Activated naive CD8-positive, alpha-beta T cell (primary cell): Measurements from ENCODE around the gene ARL16.
"Not testable (repeated sequence)": the region's sequence is repeated elsewhere in the genome, so short reads cannot be mapped to it uniquely, and the experiment has no call there.

ENCODE experiments used
- H3K27ac Mint-ChIP-seq: one replicate; pipeline ENCODE4 v1.8.0; 2021; ENCODE audit warnings: mixed read lengths
- H3K27me3 Mint-ChIP-seq: one replicate; pipeline ENCODE4 v1.8.0; 2021; ENCODE audit warnings: mixed read lengths
- H3K36me3 Mint-ChIP-seq: one replicate; pipeline ENCODE4 v1.8.0; 2021; ENCODE audit warnings: mixed read lengths
- H3K4me1 Mint-ChIP-seq: one replicate; pipeline ENCODE4 v1.8.0; 2021; ENCODE audit warnings: low read depth, mixed read lengths
- H3K4me3 Mint-ChIP-seq: one replicate; pipeline ENCODE4 v1.8.0; 2021; ENCODE audit warnings: mild to moderate bottlenecking, mixed read lengths
- H3K9me3 Mint-ChIP-seq: one replicate; pipeline ENCODE4 v1.8.0; 2021; ENCODE audit warnings: low read depth, mixed read lengths

ARL16 gene

DNA sequence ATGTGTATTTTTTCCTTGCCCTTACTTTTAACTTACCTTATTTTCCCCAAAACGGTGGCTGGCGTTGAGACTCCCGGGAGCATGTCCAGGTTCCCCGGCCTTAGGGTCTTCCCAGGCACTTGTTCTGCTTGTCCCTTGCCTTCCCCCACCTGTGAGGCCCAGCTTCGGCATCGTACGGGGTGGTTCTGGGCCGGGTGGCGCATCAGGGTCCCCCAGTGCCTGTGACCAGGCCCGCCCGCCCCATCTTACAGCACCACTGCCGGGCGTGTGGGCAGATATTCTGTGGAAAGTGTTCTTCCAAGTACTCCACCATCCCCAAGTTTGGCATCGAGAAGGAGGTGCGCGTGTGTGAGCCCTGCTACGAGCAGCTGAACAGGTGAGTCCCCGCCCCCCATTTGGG, 7.6 kb upstream of the ARL16 start:
- Mint-ChIP-seq H3K27me3 (no peaks in the 10 kb centered on the region), H3K9me3 (no peaks in the 10 kb centered on the region), H3K36me3 (peaks cover under 1% of the 10 kb centered on the region), H3K4me3 (no peak overlapping the region), H3K27ac (no peak overlapping the region), H3K4me1 (peaks cover 5% of the 10 kb centered on the region)

DNA sequence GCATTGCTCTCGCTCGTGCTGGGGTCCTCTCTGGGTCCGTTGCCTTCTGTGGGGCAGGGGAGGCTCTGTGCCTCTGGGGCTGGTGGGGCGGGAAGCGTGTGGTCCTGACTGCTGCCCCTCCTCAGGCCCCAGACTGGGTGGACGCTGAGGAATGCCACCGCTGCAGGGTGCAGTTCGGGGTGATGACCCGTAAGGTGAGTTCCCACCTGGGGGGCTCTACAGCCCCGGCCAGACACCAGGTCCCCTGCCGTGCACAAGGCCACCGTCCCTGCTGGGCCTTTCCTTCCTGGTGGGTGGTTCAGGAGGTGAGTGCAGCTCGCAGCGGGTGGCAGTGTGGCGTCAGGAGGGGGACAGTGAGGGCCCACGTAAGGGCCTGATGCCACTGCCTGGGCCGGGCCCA, 7.0 kb upstream of the ARL16 start:
- peaks cover 2% of the 10 kb centered on the region for H3K36me3 Mint-ChIP-seq
- peaks cover 9% of the 10 kb centered on the region for H3K4me1 Mint-ChIP-seq
- no peaks in the 10 kb centered on the region for H3K27me3 Mint-ChIP-seq
- no peaks in the 10 kb centered on the region for H3K9me3 Mint-ChIP-seq
- H3K4me3 Mint-ChIP-seq = no peak overlapping the region
- H3K27ac Mint-ChIP-seq = no peak overlapping the region

DNA sequence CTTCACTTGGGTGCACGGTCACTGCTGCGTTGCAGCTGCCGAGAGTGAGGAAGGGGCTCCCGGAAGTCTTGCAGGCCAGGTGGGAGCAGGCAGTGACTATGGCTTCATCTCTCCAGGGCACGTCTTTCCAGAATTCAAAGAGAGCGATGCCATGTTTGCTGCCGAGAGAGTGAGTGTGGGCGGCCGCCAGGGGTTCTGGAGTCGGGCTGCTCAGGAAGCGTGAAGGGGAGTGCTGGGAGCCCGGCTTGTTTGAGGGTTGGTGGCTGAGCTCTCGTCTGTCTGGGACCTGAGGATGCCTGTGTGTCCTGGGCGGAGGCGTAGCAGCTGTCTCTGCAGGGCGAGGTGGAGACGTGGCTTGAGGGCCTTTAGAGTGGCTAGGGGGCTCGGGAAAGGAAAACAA, 6.5 kb upstream of the ARL16 start:
- H3K4me1 Mint-ChIP-seq = peaks cover 14% of the 10 kb centered on the region
- peak overlapping the region; percentile 16 for H3K27ac Mint-ChIP-seq
- no peak overlapping the region for H3K4me3 Mint-ChIP-seq
- H3K36me3 Mint-ChIP-seq = peaks cover 2% of the 10 kb centered on the region
- no peaks in the 10 kb centered on the region for H3K9me3 Mint-ChIP-seq
- no peaks in the 10 kb centered on the region for H3K27me3 Mint-ChIP-seq

DNA sequence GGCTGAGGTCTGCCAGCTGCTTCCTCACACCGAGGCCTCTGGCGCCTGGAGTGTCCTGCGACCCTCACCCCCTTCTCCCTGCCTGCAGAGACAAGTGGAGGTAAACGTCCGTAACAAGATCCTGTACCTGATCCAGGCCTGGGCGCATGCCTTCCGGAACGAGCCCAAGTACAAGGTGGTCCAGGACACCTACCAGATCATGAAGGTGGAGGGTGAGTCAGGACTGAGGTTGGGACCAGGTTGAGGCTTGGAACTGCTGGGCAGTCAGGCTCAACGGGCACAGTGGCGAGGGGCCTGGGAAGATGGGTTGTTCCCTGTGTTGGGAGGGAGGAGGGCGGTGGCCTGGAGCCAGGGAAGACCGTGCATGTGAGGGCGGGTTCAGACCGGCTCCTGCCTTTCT, 5.0 kb upstream of the ARL16 start:
- H3K27me3 Mint-ChIP-seq = no peaks in the 10 kb centered on the region
- H3K27ac Mint-ChIP-seq = no peak overlapping the region
- H3K4me1 Mint-ChIP-seq = peaks cover 22% of the 10 kb centered on the region
- H3K4me3 Mint-ChIP-seq = no peak overlapping the region
- H3K36me3 Mint-ChIP-seq = peaks cover 2% of the 10 kb centered on the region
- H3K9me3 Mint-ChIP-seq = no peaks in the 10 kb centered on the region

DNA sequence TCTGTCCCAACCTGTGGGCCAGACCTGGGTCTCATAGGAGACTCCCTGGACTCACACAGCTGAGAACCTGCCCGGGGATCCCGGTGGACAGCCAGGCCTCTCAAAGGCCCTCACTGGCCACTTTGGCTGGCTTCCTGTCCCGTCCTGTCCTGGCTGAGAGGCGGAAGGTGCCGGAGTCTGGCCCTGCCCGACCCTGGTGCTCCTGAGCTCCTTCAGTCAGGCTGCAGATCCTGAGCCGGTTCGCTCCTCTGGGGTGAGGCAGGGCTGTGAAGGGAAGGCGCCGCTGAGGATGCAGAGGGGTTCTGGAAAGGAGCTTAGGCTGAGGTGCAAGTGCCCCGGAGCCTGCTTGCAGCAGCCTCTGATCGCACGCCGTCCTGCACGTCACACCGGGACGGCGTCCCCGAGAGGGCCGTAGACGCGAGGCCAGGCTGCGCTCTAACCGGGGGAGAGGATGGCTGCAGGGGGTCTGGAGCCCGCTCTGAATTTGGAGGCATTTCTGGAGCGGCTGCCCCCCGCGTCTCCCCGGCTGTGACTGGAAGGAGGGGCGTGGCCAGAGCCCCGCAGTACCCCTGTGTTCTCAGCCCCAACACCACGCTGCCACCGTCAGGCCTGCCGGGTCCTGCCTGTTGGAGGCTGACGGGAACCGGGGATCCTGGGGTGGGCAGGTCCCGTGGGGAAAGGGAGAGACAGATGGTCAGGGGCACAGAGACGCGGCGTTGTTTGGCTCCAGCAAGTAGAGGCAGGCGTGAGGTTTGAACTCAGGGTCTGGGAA, 4.4 kb upstream of the ARL16 start:
- Mint-ChIP-seq H3K36me3 (peaks cover 2% of the 10 kb centered on the region), H3K4me3 (no peak overlapping the region), H3K9me3 (no peaks in the 10 kb centered on the region), H3K27ac (no peak overlapping the region), H3K4me1 (peaks cover 22% of the 10 kb centered on the region), H3K27me3 (no peaks in the 10 kb centered on the region)

DNA sequence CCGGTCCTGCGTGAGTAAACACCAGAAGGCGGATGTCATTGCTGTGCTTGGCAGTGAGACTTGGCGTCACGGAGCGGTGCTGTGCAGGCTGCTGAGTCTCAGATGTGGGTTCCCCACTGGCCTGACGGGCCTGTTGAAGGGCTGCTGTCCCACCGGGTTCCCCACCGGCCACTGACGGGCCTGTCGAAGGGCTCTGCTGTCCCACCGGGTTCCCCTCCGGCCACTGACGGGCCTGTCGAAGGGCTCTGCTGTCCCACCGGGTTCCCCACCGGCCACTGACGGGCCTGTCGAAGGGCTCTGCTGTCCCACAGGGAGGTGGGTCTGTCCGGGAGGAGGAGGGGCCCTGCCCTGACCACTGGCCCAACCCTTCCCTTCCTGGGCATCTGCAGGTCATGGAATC, 3.0 kb upstream of the ARL16 start:
- Mint-ChIP-seq H3K36me3 (peaks cover 2% of the 10 kb centered on the region), H3K4me1 (peaks cover 27% of the 10 kb centered on the region), H3K4me3 (no peak overlapping the region), H3K9me3 (no peaks in the 10 kb centered on the region), H3K27me3 (no peaks in the 10 kb centered on the region), H3K27ac (no peak overlapping the region)

DNA sequence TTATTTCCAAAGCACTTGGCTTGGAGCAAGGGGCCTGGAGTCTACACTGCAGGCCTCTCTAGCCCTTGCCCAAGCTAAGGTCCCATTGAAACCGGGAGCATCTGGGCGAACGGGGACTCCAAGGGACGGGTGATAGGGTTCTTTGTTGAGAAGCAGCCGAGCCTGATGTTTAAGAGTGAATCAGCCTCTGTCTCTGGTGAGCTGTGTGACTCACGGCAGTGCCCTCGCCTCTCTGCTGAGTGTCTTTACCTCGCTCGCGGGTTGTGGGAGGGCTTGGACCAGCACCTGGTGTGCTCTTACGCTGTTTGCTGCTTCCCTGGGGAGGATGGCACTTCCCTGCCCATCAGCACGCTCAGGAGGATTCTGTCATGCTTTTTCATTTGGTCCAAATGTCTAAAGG, 1.5 kb upstream of the ARL16 start:
- H3K4me3 Mint-ChIP-seq = peak overlapping the region; percentile 91
- peak overlapping the region; percentile 88 for H3K27ac Mint-ChIP-seq
- H3K36me3 Mint-ChIP-seq = peaks cover 2% of the 10 kb centered on the region
- no peaks in the 10 kb centered on the region for H3K27me3 Mint-ChIP-seq
- H3K4me1 Mint-ChIP-seq = peaks cover 27% of the 10 kb centered on the region
- H3K9me3 Mint-ChIP-seq = no peaks in the 10 kb centered on the region

DNA sequence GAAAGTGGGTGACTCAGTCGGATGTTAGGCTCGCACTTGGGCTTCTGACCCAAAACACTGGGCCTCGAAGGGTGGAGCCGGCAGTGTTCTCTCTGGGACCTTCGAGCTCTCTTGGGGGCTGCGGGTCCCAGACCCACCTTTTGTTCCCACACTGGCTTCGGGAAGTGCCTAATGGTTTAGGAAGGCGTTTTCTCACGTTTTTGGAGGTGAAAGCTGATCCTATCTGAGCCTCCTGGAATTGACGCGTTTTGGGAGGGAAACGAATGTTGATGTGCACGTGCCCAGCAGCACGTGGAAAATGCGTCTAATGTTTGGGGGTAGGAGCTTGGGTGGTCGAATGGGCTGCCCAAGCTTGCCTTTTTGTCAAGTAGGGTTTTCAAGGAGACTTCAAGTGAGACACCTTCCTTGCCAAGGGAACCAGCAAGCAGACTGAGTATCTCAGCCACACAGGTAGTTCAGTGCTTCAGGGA, 880 bp upstream of the ARL16 start:
- H3K36me3 Mint-ChIP-seq = peaks cover 2% of the 10 kb centered on the region
- peaks cover 27% of the 10 kb centered on the region for H3K4me1 Mint-ChIP-seq

DNA sequence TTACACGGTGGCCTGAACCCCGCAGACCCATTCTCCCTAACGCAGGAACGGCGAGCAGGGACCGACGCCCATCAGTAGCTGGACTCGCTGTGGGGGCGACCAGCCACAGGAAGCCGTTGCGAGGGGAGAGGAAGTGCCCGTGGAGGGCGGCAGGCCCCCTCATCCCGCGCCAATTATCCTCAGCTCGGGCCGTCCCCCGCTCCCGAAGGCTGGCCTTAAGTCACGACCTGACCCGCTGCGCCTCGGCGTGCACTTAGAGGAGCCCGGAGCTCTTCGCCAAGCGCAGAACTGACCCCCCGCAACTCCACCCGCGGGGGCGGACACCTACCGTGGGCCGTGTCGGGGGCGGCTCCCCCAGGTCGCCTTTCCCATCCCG, 401 bp downstream of the ARL16 start:
- peaks cover 2% of the 10 kb centered on the region for H3K36me3 Mint-ChIP-seq
- H3K27me3 Mint-ChIP-seq = no peaks in the 10 kb centered on the region
- H3K4me3 Mint-ChIP-seq = peak overlapping the region; percentile 92
- peak overlapping the region; percentile 75 for H3K27ac Mint-ChIP-seq
- H3K9me3 Mint-ChIP-seq = no peaks in the 10 kb centered on the region
- peaks cover 29% of the 10 kb centered on the region for H3K4me1 Mint-ChIP-seq

More for the DNA sequence above, 880 bp upstream of the ARL16 start:
- Mint-ChIP-seq H3K9me3 (no peaks in the 10 kb centered on the region), H3K27me3 (no peaks in the 10 kb centered on the region), H3K4me3 (peak overlapping the region; percentile 91), H3K27ac (peak overlapping the region; percentile 88)

DNA sequence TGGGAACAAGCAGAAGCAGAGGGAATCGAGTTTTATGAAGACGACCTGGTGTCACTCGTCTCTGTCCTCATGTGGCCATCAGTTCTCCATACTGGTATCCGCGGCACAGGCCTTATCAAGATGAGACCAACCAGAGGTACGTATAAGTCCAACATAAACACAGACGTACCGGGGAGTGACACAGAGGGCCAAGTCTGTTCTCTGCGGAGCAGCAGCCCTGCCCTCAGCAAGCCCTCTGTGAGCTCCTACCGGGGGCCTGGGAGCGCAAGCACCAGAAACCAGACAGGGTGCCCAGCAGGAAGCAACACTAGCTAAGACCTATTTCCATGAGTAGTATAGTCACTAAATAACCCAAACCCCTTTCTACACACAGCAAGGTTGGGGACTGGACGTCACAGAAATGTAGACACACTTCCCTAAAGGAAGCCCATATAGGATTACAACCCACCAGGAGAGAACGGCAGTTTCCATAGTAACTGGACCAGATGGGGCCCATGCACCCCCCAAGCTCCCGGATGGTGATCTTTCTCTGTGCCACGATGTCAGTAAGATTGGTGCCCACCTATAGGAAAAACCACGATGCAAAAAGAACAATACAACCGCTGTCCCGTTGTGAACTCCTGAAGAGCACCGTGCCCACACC, 911 bp downstream of the ARL16 start:
- H3K9me3 Mint-ChIP-seq = no peaks in the 10 kb centered on the region
- H3K27ac Mint-ChIP-seq = peak overlapping the region; percentile 75
- peak overlapping the region; percentile 92 for H3K4me3 Mint-ChIP-seq
- H3K27me3 Mint-ChIP-seq = no peaks in the 10 kb centered on the region
- peaks cover 29% of the 10 kb centered on the region for H3K4me1 Mint-ChIP-seq
- peaks cover 2% of the 10 kb centered on the region for H3K36me3 Mint-ChIP-seq

DNA sequence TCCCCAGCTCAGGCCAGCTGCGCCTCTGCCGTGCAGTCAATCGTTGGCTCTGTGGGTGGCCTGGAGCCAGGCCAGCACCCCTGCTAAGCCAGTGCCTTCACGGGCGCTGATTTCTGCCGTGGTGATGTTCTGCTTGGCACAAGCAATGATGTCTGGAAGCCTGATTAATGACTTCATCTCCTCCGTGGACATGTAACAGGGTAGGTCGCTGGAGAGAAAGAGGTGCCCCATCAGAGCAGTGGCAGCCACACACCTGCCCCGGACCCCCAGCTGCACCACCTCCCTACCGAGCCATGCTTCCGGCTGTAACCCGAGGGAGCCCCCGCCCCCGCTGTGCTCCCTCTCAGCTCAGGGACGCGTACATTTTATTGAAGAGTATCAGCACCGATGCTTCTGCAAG, 1.9 kb downstream of the ARL16 start:
- no peak overlapping the region for H3K27ac Mint-ChIP-seq
- no peaks in the 10 kb centered on the region for H3K9me3 Mint-ChIP-seq
- H3K36me3 Mint-ChIP-seq = peaks cover 2% of the 10 kb centered on the region
- H3K4me1 Mint-ChIP-seq = peaks cover 26% of the 10 kb centered on the region
- H3K4me3 Mint-ChIP-seq = peak overlapping the region; percentile 20
- no peaks in the 10 kb centered on the region for H3K27me3 Mint-ChIP-seq

DNA sequence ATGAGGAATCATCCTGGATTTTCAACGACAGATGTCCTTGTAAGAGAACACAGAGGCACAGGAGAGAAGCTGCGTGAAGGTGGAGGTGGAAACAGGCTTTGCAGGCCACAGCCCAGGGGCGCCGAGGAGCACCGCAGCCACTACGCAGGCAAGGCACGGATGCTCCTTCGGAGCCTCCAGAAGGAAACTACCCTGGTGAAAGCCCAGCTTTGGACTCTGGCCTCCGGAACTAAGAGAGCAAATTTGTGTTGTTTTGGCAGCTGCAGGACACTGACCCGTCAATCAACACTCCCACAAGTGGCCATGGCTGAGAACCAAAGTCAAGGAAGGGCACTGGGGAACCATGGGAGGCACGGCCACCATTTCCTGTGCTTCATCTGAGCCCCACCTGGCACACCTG, 3.4 kb downstream of the ARL16 start:
- Mint-ChIP-seq H3K4me3 (peak overlapping the region; percentile 17), H3K9me3 (no peaks in the 10 kb centered on the region), H3K27me3 (no peaks in the 10 kb centered on the region), H3K36me3 (no peaks in the 10 kb centered on the region), H3K27ac (no peak overlapping the region), H3K4me1 (peaks cover 16% of the 10 kb centered on the region)

DNA sequence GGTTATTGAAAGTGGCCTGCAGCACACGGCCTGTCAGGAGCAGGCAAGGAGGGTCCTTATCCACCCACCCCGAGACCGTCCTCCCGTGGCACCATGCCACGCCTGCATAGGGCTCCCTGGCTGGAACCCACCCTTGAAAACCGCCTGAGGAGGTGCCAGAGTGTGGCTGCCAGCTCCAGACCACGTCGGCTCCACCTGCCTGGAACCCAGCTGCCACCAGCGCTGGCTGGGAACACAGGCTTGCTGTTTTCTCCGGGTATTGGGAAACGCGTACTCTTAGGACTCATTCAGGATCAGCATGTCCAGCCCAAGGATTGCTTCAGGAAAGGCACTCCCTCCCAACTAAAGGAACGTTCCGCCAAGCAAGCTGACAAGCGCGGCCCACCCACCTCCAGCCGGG, 6.7 kb downstream of the ARL16 start:
- no peak overlapping the region for H3K27ac Mint-ChIP-seq

DNA sequence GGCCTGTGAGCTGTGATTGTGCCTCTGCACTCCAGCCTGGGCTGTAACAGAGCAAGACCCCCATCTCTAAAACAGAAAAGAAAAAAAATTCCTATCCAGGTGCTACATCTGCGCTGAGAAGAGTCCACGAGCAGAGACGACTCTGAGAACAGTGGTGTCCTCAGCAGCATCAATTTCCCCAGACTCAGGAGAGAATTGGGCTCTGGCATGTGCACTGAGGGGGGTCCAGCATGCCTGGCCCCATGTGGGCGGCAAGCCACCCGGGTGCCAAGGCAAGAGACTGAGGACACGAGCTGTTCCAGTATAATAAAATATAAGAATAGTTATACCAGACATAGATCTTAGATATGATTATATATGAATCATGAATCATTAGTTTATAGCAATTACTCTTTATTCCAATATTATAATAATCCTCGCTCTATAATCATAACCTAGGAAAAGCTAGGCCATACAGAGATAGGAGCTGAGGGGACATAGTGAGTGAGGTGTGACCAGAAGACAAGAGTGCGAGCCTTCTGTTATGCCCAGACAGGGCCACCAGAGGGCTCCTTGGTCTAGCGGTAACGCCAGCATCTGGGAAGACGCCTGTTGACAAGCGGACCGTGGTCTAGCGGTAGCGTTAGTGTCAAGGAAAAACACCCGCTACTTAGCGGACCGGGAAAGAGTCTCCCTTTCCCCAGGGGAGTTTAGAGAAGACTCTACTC, 7.9 kb downstream of the ARL16 start:
- H3K4me3 Mint-ChIP-seq, H3K27ac Mint-ChIP-seq, H3K4me1 Mint-ChIP-seq, H3K9me3 Mint-ChIP-seq, H3K27me3 Mint-ChIP-seq, H3K36me3 Mint-ChIP-seq: not testable (repeated sequence)

More for the DNA sequence above, 6.7 kb downstream of the ARL16 start:
- Mint-ChIP-seq H3K27me3 (no peaks in the 10 kb centered on the region), H3K9me3 (no peaks in the 10 kb centered on the region), H3K4me3 (no peak overlapping the region), H3K36me3 (no peaks in the 10 kb centered on the region), H3K4me1 (peaks cover 2% of the 10 kb centered on the region)

DNA sequence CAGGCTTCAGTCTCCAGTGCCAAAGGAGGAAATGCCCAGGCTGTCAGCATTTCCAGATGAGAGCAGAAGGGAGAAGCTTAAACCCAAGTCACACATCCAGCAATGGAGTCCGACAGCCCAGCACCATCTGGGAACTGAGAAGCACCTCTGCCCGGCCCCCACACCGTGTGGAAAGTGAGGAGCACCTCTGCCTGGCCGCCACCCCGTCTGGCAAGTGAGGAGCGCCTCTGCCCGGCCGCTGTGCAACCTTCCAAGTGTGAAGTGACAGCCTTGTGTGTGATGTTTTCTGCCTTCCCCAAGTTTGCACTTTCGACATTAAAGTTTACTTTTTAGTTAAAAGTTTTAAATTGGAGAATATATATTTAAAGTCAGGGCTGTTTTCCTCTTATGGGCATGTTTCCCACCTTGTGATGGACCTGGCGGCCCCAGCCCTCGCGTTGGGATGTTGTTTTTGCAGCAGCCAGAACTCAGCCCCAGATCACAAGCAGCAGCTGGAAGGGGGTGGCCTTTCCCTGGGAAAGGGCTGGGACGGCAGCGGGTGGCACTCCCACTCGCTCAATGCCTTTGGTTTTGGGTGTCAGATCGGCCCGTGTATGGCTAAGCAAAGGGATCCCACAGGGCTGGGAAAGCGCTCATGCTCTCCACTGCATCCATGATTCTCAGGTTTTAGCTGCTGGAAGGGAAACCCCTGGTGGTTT, 9.9 kb downstream of the ARL16 start:
- Mint-ChIP-seq H3K4me1 (peaks cover 1% of the 10 kb centered on the region), H3K4me3 (no peak overlapping the region), H3K27me3 (no peaks in the 10 kb centered on the region), H3K36me3 (no peaks in the 10 kb centered on the region), H3K27ac (no peak overlapping the region), H3K9me3 (no peaks in the 10 kb centered on the region)
